SKM-1 treated with dmso at 0.1 percent for 144 hours (cell line): ENCODE data around the gene ACER2.

Source experiments
- DNase-seq: peaks from one replicate; lab custom pipeline; 2025; ENCODE audit not compliant: unreplicated experiment; lab: John Stamatoyannopoulos, UW

ACER2 gene

DNA sequence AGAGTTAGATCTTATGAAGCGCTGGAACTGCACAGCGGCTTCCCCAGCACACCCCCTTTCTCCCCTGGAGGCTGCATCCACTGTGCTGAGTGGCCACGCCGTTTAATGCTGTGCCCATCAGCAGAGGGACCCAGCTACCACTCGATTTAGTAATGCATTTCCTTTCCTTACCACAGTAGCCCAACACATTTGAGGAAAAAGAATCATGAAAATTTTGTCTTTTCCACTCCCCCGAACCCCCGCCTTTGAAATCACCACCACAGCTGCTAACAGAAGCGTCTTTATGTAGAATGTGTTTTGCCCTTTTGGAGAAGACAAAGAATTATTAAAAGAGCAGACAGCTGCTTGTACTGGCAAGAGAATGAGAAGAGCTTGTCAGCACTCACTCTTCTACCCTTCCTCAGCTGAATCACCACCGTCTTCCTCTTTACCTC is 73.2 kb downstream of the ACER2 start:
- no peak for DNase-seq

GRCh38 chr9:19484699-19485098 is 75.9 kb downstream of the ACER2 start:
- DNase-seq: no peak

DNA sequence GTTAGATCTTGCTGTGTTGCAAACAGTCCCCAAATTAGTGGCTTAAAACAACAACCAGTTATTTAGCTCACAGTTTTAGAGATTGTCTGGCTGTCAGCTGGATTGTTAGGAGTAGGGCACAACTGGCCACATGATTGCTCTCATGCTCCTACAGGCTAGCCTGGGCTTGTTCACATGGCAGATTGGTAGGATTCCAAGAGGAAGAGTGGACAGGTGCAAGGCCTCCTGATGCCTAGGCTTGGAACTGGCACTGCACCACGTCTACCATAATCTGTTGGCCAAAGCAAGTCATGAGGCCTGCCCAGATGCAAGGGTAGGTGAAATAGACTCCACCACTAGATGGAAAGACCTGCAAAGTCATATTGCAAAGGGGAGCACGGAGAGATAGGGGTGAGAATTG is 76.4 kb downstream of the ACER2 start:
- no peak for DNase-seq

- no peak for DNase-seq
Measured at GRCh38 chr9:19486803-19487202, 78.0 kb downstream of the ACER2 start.

DNA sequence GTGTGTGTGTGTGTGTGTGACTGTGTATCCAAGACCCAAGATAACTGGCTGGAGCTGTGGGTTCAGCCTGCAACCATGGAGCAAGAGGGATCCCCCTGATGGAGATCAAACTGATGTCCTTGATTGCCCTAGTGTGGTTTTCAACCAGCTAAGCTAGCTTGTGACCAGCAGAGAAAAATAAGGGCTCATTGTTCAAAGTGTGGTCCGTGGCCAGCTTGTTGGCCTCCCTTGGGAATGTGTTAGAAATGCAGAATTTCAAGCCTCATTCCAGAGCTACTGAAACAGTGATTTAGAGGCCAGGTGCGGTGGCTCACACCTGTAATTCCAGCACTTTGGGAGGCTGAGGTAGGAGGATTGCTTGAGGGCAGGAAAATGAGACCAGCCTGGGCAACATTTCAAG is 79.9 kb downstream of the ACER2 start:
- DNase-seq: no peak

- DNase-seq: no peak
Measured at GRCh38 chr9:19490269-19490668, 81.5 kb downstream of the ACER2 start.

GRCh38 chr9:19490828-19491227 is 82.0 kb downstream of the ACER2 start:
- DNase-seq: no peak

DNA sequence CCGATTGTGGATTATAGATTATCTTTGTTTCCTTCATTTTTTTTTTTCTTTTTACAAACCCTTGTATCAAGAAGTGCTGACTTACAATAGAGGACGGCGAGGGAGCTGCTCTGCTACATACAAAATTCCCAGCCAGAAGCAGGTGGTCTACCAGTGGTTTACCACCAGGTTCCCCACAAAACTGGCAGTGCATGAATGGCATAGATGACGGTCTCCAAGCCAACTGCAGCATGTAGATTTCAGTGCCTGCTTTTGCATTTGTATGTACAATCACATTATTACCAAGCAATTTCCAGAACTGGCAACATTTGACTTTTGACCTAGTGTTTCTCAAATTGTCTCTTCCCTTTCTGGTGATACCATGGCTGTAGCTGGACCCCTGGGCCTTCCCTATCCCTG is 84.0 kb downstream of the ACER2 start:
- no peak for DNase-seq

DNA sequence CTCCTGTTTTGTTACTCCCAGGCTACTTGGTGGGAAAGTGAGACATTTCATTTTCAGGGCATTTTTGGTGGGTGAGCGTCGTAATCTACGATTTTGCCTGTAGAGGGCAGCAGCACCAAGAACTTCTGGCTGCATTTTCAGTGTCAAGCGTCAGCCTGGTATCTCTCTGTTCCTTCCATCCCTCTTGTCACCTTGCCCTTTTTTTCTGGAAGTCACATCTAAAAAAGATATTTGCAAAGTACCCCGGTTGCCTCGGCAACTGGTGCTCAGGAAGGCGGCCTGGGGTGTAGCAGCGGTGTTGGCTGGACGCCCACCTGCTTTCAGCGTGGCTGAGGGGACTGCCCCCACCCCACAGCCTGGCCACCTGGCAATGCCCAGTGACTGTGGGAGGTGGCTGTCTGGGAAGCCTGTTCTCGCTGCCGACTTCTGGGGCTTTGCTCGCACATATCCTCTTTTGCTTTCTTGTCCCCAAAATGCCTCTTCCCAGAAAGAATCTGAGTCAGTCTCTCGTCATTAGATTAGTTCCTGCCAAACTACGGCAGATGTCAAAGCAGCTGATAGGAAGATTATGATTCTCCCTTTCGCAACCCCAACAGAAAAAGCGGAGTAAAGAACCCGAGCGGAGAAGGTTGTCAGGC is 84.5 kb downstream of the ACER2 start:
- DNase-seq: peak; percentile 60

DNA sequence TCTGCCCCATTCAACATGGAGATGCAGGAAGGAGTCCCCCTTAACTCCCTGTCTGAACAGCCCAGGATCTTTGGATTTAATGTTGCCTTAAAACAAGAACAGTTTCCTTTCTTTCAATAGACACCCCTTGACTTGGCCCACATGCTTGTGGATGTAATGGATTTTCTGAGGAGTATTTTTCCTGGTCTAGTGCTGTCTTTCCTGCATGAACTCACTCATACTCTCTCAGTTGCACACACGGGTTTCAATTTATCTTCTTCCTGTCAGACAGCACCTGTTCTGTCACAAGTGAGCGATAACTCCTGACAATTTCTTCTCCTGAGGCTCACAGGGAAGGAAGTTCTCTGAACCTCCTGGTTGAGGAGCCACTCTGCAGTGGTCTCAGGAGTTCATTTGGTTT is 85.1 kb downstream of the ACER2 start:
- no peak for DNase-seq

DNA sequence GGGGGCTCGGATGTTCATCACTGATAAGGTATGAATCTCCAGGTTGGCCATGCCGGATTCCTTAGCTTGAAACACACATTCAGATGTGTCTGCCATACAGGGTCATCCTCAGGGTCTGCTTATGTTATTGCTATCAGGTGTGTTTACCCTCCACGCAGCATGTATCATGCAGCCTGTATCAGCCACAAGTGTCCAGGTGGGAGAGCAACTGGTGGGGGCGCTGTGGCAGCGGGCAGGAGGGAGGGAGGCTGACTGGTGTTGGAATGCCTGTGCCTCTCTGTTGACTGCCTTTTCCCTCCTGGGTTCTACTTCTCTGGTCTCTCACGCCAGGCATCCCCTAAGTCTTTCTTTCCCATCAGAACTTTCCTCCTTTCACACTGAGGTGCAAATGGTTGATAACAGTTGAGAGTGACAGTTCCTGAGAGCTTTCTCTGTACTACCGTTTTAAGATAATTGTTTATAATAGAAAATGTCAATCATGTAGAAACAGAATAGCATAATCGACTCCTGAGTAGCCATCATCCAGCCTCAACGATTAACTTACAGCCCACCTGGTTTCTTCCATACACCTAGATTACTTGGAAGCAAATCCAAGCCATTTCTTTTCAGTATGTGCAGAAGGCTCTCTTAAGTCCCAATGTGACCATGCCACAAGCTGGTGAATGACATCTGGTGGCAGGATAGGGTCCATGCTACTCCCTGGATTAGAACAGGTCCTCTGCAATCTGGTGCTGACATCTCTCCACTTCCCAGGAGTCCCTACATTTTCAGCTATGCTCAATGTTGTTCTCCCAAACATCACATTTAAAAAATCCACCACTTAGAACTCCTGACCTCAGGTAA is 86.6 kb downstream of the ACER2 start:
- no peak for DNase-seq

GRCh38 chr9:19496321-19497050 is 87.7 kb downstream of the ACER2 start:
- DNase-seq: no peak

DNA sequence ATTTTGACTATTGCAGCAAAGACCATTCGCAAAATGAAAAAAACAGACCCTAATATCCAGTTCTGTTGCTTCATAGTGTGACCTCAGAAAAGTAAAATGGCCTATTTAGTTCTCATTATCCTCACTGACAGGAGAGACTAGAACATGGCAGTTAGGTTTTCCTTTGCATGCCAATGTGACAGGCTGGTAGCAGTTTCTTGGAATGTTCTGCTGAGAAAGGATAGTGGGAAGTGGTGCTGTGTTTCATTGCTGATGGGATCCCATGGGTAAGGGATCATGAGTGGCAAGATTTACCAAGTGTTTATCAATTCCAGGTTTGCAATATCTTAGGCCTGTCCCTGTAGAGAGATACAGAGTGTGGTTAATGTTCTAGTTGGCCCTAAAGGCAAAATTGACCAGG is 88.5 kb downstream of the ACER2 start:
- no peak for DNase-seq

DNA sequence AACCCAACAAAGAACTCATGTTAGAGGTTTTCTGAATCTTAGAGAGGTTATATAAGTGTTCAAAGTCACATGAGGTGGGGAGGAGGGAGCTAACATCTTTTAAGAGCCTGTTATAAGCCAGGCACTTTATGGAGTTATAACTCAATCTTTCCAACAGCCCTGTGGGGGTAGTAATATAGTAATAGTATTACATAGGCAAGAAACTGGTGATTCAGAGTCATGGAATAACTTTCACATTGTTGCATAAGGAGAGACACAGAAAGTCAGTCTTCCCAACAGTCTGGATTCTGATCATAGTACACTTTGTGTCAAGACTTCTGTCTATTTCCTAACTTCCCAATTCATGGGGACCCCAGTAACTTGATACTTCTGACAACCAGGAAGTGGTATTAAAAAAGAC is 89.2 kb downstream of the ACER2 start:
- no peak for DNase-seq
